ENCODE results near the gene USP35.

The USP35 gene

DNA sequence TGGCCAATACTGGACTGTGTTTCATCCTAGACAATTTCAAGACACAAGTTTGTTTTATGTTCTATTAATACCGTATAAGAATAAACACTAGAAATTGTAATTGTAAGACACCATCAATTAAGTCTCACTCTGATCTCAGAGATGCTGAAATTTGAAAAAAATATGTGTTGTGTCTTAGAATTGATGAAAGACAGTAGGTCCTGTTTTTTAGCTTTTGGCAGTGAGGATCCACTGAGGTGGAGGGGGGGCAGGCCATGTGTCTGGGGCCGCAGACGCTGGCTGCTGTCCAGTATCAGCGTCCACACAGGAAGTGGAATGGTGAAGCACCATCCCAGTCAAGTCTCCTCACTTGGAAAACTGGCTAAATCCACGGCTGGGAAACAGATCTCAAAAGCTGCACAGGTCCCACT, 26.8 kb upstream of the USP35 start:
- TF ChIP-seq, protein P1, sequence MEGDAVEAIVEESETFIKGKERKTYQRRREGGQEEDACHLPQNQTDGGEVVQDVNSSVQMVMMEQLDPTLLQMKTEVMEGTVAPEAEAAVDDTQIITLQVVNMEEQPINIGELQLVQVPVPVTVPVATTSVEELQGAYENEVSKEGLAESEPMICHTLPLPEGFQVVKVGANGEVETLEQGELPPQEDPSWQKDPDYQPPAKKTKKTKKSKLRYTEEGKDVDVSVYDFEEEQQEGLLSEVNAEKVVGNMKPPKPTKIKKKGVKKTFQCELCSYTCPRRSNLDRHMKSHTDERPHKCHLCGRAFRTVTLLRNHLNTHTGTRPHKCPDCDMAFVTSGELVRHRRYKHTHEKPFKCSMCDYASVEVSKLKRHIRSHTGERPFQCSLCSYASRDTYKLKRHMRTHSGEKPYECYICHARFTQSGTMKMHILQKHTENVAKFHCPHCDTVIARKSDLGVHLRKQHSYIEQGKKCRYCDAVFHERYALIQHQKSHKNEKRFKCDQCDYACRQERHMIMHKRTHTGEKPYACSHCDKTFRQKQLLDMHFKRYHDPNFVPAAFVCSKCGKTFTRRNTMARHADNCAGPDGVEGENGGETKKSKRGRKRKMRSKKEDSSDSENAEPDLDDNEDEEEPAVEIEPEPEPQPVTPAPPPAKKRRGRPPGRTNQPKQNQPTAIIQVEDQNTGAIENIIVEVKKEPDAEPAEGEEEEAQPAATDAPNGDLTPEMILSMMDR (conservative IDR thresholded peaks at IDR 0.05) = no peak
- H3K27ac ChIP-seq = no peak overlapping the region

DNA sequence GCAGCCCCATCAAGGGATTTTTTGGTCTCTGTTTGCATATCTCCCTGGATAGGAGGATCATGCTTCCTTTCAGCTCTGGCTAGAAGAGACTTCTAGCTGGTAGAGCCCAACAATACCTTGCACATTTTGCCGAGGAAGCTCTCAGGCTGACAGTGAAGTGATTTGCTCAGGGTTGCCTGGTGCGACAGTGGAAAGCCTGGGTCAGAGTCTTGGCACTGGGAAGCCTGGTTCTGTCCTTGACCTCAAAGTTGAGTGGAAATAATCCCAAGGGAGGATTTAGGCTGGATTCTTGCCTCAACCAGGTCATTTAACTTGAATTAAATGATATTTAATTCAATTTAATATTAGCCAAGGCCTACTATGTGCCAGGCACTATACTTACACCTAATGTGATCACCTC, 24.9 kb upstream of the USP35 start:
- TF ChIP-seq, protein P1 (conservative IDR thresholded peaks at IDR 0.05) = no peak
- H3K27ac ChIP-seq = no peak overlapping the region

DNA sequence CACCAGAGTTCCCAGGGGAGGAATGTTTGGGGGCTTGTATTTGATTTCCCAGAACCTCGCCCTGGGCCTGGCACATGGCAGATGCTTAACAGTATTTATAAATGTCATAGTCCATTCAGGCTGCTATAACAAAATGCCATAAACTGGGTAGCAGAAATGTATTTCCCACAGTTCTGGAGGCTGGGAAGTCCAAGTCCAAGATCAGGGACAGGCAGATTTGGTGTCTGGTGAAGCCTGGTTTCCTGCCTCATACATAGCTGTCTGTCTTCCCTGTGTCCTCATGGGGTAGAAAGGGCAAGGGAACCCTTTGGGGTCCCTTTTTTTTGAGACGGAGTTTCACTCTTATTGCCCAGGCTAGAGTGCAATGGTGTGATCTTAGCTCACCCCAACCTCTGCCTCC, 24.2 kb upstream of the USP35 start:
- no peak overlapping the region for H3K27ac ChIP-seq
- TF ChIP-seq, protein P1 (conservative IDR thresholded peaks at IDR 0.05) = no peak

DNA sequence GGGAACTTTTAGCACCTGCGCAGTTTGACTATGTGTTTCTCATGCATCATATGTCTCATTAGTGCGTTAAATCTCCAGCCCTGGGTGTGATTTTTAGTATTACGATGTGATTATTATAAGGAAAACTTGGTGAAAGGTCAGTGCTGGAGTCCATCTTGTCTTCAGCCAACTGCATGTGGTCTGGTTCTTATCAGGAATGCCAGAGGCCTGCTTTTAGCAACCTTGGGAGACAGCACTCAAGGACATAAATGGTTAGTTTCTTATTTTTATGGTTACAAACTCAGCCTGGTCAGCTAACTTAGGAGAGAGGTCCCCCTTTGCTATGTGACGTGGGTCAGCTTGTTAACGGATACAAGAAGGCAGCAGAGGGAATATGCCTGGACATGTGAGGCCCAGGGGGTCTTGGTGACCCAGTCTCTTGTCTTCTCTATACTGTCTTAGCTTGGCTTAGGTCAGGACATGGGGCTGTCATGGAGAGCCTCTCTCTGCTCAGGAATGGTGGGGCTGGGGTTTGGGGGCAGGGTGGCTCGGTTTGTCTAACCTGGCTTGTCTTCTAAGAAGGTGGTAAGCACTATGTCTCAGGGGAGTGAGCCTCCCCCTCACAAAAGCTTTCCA, 21.8 kb upstream of the USP35 start:
- no peak overlapping the region for H3K27ac ChIP-seq
- TF ChIP-seq, protein P1 (conservative IDR thresholded peaks at IDR 0.05) = no peak

DNA sequence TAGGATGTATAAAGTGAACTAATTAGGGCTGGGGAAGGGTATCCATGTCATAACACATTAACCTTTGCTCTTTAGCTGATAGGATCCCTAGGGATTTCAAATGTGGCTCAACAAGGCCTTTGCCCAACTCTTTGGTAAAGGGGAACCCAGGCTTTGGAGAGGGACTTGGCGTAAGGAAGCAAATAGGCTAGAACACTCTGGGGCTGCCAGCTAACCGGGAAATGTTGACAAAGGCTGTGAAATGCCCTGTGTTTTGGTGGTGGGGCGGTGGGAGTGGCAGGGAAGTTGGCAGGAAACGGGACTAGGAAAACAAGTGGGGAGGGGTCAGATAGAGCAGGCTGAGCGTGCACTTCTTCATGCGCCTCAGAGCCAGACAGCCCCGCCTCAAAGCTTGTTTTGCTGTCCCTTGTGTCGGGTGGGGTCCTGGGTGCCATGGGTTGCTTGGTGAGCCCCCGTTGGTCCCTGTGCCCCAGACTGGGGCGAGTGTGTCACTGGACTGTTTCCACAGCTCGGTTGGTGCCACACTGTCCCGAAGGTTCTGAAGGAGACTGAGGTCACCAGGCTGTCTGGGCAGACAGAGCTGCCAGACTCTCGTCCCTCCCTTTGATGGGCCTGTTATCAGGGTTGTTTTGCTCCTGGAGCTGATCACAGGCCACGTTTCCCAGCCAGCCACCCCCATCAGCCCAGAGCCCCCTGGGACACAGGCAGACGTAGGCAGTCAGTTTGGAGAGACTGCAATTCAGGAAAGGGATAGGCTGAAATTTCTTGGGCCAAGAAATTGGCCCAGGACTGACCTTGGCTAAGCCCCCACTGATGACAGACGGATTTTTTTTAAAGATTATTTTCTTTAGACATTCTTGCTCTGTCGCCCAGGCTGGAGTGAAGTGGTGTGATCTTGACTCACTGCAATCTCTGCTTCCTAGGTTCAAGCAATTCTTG, 19.9 kb upstream of the USP35 start:
- no peak overlapping the region for H3K27ac ChIP-seq
- TF ChIP-seq, protein P1 (conservative IDR thresholded peaks at IDR 0.05) = no peak

DNA sequence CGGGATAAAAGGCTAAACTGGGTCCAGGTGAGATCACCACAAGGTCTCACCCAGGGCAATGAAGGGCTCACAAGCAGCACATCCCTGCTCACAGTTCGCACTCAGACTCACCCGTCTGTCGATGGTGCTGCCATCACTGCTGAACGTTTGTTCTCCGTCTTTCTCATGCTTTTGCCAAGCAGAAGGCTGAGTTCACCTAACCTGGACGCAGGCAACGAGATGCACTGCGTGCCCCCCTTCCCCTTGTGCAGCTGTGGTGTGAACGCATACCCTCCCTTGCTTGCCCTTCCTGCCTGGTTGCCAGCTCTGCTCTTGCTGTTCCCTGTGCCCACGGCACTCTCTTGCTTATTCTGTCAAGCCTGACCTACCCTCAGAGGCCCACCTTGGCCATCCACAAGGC, 18.3 kb upstream of the USP35 start:
- TF ChIP-seq, protein P1 (conservative IDR thresholded peaks at IDR 0.05) = no peak
- H3K27ac ChIP-seq = no peak overlapping the region

DNA sequence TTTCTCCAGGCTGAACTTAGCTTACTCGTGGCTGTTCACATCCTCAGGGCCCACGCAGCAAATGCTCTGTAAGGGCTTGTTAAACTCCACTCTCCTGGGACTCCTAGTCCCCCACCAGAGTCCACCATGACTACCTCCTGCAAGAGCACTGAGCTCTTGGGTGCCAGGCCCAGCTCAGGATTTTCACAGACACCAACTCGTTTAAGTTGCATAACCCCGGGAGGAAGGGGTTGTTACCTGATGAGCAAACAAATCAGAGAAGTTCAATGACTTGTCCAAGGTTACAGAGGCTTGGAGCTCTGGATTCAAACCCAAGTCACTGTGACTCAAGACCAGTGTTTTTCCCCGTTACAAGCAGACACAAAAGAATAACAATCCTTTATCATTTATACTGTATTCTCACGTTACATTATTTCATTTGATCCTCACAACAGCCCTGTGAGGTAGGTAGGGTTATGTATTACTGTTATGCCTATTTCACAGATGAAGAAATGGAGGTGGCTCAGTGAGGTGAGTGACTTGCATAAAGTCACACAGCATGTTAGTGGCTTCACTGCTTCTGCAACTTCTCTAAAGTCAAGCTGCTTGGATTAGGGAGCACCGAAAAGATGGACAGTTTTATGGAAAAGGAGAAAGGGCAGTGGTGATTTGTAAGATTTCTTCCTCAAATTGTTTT, 17.7 kb upstream of the USP35 start:
- H3K27ac ChIP-seq = no peak overlapping the region
- TF ChIP-seq, protein P1 (conservative IDR thresholded peaks at IDR 0.05) = no peak

Data from VCaP (cell line).